ENCODE data around the gene RAP2A.

GRCh38 chr13:97435794-97436193, 1.8 kb downstream of the RAP2A start:
- TF ChIP-seq CTCF (IDR thresholded peaks at IDR 0.05; ENCODE audit: low read length) = no peak
- TF ChIP-seq EZH2 (IDR thresholded peaks at IDR 0.05; ENCODE audit: borderline replicate concordance, low read length) = no peak
